GM12892 (cell line): ENCODE measurements around the gene TMCO4.

Experiments used
- POLR2A ChIP-seq: IDR thresholded peaks from 2 replicates; pipeline ENCODE4 v1.6.1; 2011; ENCODE audit warnings: low read depth, low read length, control low read depth
- POLR2AphosphoS5 ChIP-seq: IDR thresholded peaks from 2 replicates; pipeline ENCODE4 v1.6.1; 2011; ENCODE audit warnings: low read depth, low read length, control low read depth

DNA sequence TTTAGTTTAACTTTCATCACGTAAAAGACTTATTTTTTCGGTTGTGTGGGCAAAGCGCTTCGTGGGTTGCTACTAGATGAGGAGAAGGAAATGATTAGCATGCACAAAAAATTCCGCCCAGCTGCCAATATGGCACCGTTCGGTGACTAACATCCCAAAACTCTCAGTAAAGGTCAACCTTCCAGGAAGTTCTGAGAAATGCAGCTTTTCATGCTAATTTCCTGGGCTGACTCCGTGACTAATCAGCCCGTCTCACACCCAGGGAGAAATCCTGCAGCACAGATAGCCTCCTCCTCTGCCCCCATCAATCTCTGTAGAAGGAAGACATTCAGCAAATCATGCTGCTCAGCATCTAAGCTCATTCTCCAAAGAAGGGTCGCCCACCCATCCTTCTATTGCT is 34.1 kb downstream of the TMCO4 start:
- no peak for TF ChIP-seq POLR2AphosphoS5
- no peak for TF ChIP-seq POLR2A
